HCT116 (cell line): ENCODE data around the gene CRACDL.

Source experiments
- CEBPB ChIP-seq: IDR thresholded peaks from 2 replicates; pipeline ENCODE4 v1.6.1; 2012; ENCODE audit warnings: low read depth
- CTCF ChIP-seq, 3 experiments: fragments of 200-600 bp in 1 of 3; sonication (generic) in 1 of 3; IDR thresholded peaks in 2 of 3; conservative IDR thresholded peaks in 1 of 3; 2 replicates each; pipeline ENCODE4 v1.5.1; 2012 to 2017; ENCODE audit warnings: low read depth in 2 of 3, low read length in 2 of 3, antibody characterized with exemption in 1 of 3, borderline replicate concordance in 1 of 3, control low read depth in 1 of 3, mild to moderate bottlenecking in 1 of 3, mixed read lengths in 1 of 3, mixed run types in 1 of 3, moderate library complexity in 1 of 3; ENCODE audit not compliant: insufficient read depth in 1 of 3
- EGR1 ChIP-seq: IDR thresholded peaks from 2 replicates; pipeline ENCODE4 v1.6.1; 2012; ENCODE audit warnings: low read depth
- ELF1 ChIP-seq: IDR thresholded peaks from 2 replicates; pipeline ENCODE4 v1.6.1; 2012; ENCODE audit warnings: low read depth, borderline replicate concordance
- EZH2 ChIP-seq: fragments of 200-600 bp; sonication (generic); IDR thresholded peaks from 2 replicates; pipeline ENCODE4 v1.6.1; 2017; ENCODE audit warnings: antibody characterized with exemption, mixed run types
- POLR2A ChIP-seq: IDR thresholded peaks from 2 replicates; pipeline ENCODE4 v1.7.0; 2011; ENCODE audit warnings: borderline replicate concordance; ENCODE audit not compliant: insufficient read depth, insufficient read length; ENCODE audit errors: extremely low read depth
- POLR2AphosphoS5 ChIP-seq: IDR thresholded peaks from 2 replicates; pipeline ENCODE4 v1.6.1; 2011; ENCODE audit warnings: mild to moderate bottlenecking, low read depth, low read length, moderate library complexity
- RAD21 ChIP-seq: IDR thresholded peaks from 2 replicates; pipeline ENCODE4 v1.6.1; 2012; ENCODE audit warnings: low read depth, mild to moderate bottlenecking
- REST ChIP-seq: IDR thresholded peaks from 2 replicates; pipeline ENCODE4 v1.6.1; 2012; ENCODE audit warnings: low read depth
- SIN3A ChIP-seq: IDR thresholded peaks from 2 replicates; pipeline ENCODE4 v1.6.1; 2012; ENCODE audit warnings: low read depth
- SP1 ChIP-seq: IDR thresholded peaks from 2 replicates; pipeline ENCODE4 v1.6.1; 2012; ENCODE audit warnings: low read depth
- ZBTB33 ChIP-seq: IDR thresholded peaks from 2 replicates; pipeline ENCODE4 v1.6.1; 2011; ENCODE audit warnings: mild to moderate bottlenecking, low read length, moderate library complexity; ENCODE audit not compliant: insufficient replicate concordance; ENCODE audit errors: extremely low read depth
- ZFX ChIP-seq: fragments of 450-650 bp; IDR thresholded peaks from 2 replicates; pipeline ENCODE4 v1.6.1; 2017
- ZNF274 ChIP-seq: fragments of 200-500 bp; sonication (Bioruptor generic); IDR thresholded peaks from 2 replicates; pipeline ENCODE4 v1.6.1; 2014; ENCODE audit warnings: mild to moderate bottlenecking, low read depth, low read length, inconsistent platforms

- TF ChIP-seq POLR2A = no peak
- no peak for TF ChIP-seq CTCF (IDR thresholded peaks at IDR 0.05 in 2 of 3, conservative IDR thresholded peaks at IDR 0.05 in 1 of 3; ENCODE audit: borderline replicate concordance in 1 of 3, insufficient read depth in 1 of 3, low read depth in 2 of 3, low read length in 2 of 3)
- TF ChIP-seq ZFX = no peak
- no peak for TF ChIP-seq RAD21
- TF ChIP-seq ZNF274 = no peak
- TF ChIP-seq REST = no peak
- no peak for TF ChIP-seq SIN3A
- TF ChIP-seq SP1 = no peak
- TF ChIP-seq ZBTB33 = no peak
- no peak for TF ChIP-seq CEBPB
- no peak for TF ChIP-seq EZH2
- TF ChIP-seq EGR1 = no peak
- no peak for TF ChIP-seq ELF1
- TF ChIP-seq POLR2AphosphoS5 = no peak
Measured at GRCh38 chr2:98884658-98885057, 51.4 kb downstream of the CRACDL start.
